Measurements from ENCODE around the gene CPSF4. TPM values are rescaled to one million over a fixed set of nuclear protein-coding genes. Genes with fewer than 3 reads are reported as not detected.
A peak's percentile ranks its signal among the peaks of the same experiment; 100 is the strongest.

Gene CPSF4
- total RNA-seq, 1 donor: 101 TPM

DNA sequence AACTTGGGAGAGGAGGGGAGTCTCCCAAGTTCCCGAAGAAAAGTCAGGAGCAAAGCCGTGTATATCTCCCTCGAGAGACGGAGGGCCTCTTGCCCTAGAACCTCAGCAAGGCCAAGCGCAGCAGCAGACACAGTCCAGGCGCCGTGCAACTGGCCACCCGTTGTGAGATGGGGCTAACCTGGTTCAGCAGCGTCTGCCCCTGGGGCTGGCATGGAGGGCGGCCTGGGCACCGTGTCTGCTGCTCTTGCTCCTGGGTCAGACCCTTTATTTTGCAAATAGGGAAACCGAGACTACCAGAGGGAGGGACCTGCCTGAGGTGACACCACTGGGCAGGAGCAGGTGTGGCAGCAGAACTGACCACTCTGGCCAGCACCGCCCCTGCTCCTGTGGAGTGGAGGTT is 13.8 kb downstream of the CPSF4 start:
- H3K4me1 ChIP-seq (ENCODE audit: insufficient read depth, low read length): no peaks in the 10 kb centered on the region
- no peak overlapping the region for H3K27ac ChIP-seq (ENCODE audit: low read depth, low read length)
- peaks cover 74% of the 10 kb centered on the region for H3K36me3 ChIP-seq (ENCODE audit: insufficient read depth, low read length)
- H3K4me3 ChIP-seq (ENCODE audit: insufficient read depth, low read length): no peak overlapping the region
- H3K27me3 ChIP-seq (ENCODE audit: insufficient read depth, low read length): no peaks in the 10 kb centered on the region
- no peak overlapping the region for H2AFZ ChIP-seq (ENCODE audit: low read length)
- peaks cover 18% of the 10 kb centered on the region for H4K20me1 ChIP-seq (ENCODE audit: insufficient read depth, low read length)
- H3K4me2 ChIP-seq (ENCODE audit: insufficient read depth, low read length): no peak overlapping the region
- no peaks in the 10 kb centered on the region for H3K9me3 ChIP-seq (ENCODE audit: low read depth, low read length)
- peak; percentile 68 for DNase-seq (ENCODE audit: insufficient read length, low spot score, missing footprints)
- TF ChIP-seq, protein P1, sequence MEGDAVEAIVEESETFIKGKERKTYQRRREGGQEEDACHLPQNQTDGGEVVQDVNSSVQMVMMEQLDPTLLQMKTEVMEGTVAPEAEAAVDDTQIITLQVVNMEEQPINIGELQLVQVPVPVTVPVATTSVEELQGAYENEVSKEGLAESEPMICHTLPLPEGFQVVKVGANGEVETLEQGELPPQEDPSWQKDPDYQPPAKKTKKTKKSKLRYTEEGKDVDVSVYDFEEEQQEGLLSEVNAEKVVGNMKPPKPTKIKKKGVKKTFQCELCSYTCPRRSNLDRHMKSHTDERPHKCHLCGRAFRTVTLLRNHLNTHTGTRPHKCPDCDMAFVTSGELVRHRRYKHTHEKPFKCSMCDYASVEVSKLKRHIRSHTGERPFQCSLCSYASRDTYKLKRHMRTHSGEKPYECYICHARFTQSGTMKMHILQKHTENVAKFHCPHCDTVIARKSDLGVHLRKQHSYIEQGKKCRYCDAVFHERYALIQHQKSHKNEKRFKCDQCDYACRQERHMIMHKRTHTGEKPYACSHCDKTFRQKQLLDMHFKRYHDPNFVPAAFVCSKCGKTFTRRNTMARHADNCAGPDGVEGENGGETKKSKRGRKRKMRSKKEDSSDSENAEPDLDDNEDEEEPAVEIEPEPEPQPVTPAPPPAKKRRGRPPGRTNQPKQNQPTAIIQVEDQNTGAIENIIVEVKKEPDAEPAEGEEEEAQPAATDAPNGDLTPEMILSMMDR (IDR thresholded peaks at IDR 0.05; ENCODE audit: extremely low read depth, low read depth, low read length): no peak
- peaks cover 64% of the 10 kb centered on the region for H3K79me2 ChIP-seq (ENCODE audit: insufficient read depth, low read length)

DNA sequence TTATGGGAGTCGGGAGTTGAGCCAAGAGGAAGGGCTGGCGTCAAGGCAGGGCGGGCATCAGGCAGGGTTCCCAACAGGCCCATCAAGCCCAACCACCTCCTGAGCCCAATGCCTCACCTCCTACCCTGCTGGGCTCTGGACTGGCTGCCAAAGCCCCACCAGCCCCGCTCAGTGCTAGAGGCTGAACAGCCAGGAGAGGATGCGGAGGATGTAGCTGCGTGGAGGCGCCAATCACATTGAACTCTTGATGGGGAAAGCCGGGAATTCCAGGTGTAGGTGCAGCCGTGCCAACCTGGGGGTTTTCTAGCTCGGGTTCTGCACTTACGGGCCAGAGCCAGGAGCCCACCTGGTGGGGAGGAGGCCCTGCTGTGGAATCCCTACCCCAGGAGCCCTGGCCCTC is 14.4 kb downstream of the CPSF4 start:
- peaks cover 68% of the 10 kb centered on the region for H3K79me2 ChIP-seq (ENCODE audit: insufficient read depth, low read length)
- H2AFZ ChIP-seq (ENCODE audit: low read length): no peak overlapping the region
- peak; percentile 31 for DNase-seq (ENCODE audit: insufficient read length, low spot score, missing footprints)
- no peak overlapping the region for H3K27ac ChIP-seq (ENCODE audit: low read depth, low read length)
- H3K4me3 ChIP-seq (ENCODE audit: insufficient read depth, low read length): no peak overlapping the region
- H4K20me1 ChIP-seq (ENCODE audit: insufficient read depth, low read length): peaks cover 23% of the 10 kb centered on the region
- no peaks in the 10 kb centered on the region for H3K27me3 ChIP-seq (ENCODE audit: insufficient read depth, low read length)
- H3K4me1 ChIP-seq (ENCODE audit: insufficient read depth, low read length): no peaks in the 10 kb centered on the region
- no peaks in the 10 kb centered on the region for H3K9me3 ChIP-seq (ENCODE audit: low read depth, low read length)
- peaks cover 74% of the 10 kb centered on the region for H3K36me3 ChIP-seq (ENCODE audit: insufficient read depth, low read length)
- no peak overlapping the region for H3K4me2 ChIP-seq (ENCODE audit: insufficient read depth, low read length)
- TF ChIP-seq, protein P1 (IDR thresholded peaks at IDR 0.05; ENCODE audit: extremely low read depth, low read depth, low read length): no peak

DNA sequence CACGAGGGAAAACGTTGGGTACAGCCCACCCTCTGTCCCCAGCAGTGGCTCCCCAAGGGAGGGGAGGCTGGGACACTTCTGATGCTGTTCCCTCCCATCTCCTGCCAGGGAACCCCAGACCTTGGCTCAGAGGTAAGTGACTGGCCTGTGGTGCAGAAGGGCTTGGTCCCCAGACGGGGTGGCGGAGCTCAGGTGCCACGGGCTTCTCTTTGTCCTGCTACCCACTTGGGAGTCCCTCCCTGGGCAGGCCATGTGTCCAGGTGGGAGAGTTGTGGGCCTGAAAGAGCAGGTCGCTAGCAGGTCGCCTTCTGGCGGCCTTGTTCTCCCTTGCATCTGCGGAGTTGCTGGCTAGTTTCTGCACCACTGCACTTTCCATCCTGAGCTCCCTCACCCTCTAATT is 17.1 kb downstream of the CPSF4 start:
- H4K20me1 ChIP-seq (ENCODE audit: insufficient read depth, low read length): peaks cover 34% of the 10 kb centered on the region
- H3K27ac ChIP-seq (ENCODE audit: low read depth, low read length): no peak overlapping the region
- H3K9me3 ChIP-seq (ENCODE audit: low read depth, low read length): no peaks in the 10 kb centered on the region
- no peaks in the 10 kb centered on the region for H3K27me3 ChIP-seq (ENCODE audit: insufficient read depth, low read length)
- DNase-seq (ENCODE audit: insufficient read length, low spot score, missing footprints): peak; percentile 39
- H3K4me1 ChIP-seq (ENCODE audit: insufficient read depth, low read length): no peaks in the 10 kb centered on the region
- TF ChIP-seq, protein P1 (IDR thresholded peaks at IDR 0.05; ENCODE audit: extremely low read depth, low read depth, low read length): no peak
- H3K4me3 ChIP-seq (ENCODE audit: insufficient read depth, low read length): no peak overlapping the region
- H3K79me2 ChIP-seq (ENCODE audit: insufficient read depth, low read length): peaks cover 80% of the 10 kb centered on the region
- no peak overlapping the region for H2AFZ ChIP-seq (ENCODE audit: low read length)
- H3K36me3 ChIP-seq (ENCODE audit: insufficient read depth, low read length): peaks cover 73% of the 10 kb centered on the region
- H3K4me2 ChIP-seq (ENCODE audit: insufficient read depth, low read length): no peak overlapping the region

- Histone ChIP-seq H3K27me3 (ENCODE audit: insufficient read depth, low read length) (no peaks in the 10 kb centered on the region), H3K36me3 (ENCODE audit: insufficient read depth, low read length) (peaks cover 71% of the 10 kb centered on the region), H2AFZ (ENCODE audit: low read length) (no peak overlapping the region), H3K4me3 (ENCODE audit: insufficient read depth, low read length) (no peak overlapping the region), H3K4me1 (ENCODE audit: insufficient read depth, low read length) (no peaks in the 10 kb centered on the region), H4K20me1 (ENCODE audit: insufficient read depth, low read length) (peaks cover 32% of the 10 kb centered on the region), H3K79me2 (ENCODE audit: insufficient read depth, low read length) (peaks cover 82% of the 10 kb centered on the region), H3K9me3 (ENCODE audit: low read depth, low read length) (no peaks in the 10 kb centered on the region), H3K27ac (ENCODE audit: low read depth, low read length) (no peak overlapping the region), H3K4me2 (ENCODE audit: insufficient read depth, low read length) (no peak overlapping the region)
- peak; percentile 35 for DNase-seq (ENCODE audit: insufficient read length, low spot score, missing footprints)
- TF ChIP-seq, protein P1 (IDR thresholded peaks at IDR 0.05; ENCODE audit: extremely low read depth, low read depth, low read length): no peak
These were observed 17.5 kb downstream of the CPSF4 start for GRCh38 chr7:99456288-99456687.
